Natural killer cell (primary cell): ENCODE results near the gene CAMK1. TPM values are rescaled to one million over a fixed set of nuclear protein-coding genes. Genes with fewer than 3 reads are reported as not detected.

ENCODE experiments used
- ATAC-seq, 3 donors: fragments of 150-1000 bp in 2 of 3; fragments of 200-7000 bp in 1 of 3; cut with Tn5 transposase; 1 replicate in 1 of 3; 2 replicates in 2 of 3; pipeline ENCODE4 v1.10.0; 2021; ENCODE audit warnings: mild to moderate bottlenecking in 2 of 3, moderate library complexity in 2 of 3
- DNase-seq, 2 donors: peaks; one replicate each; pipeline versions ENCODE4 v3.0.0 to v3.0.0-alpha.2; 2013 to 2021; ENCODE audit warnings: mixed read lengths in 1 of 2
- H3K27ac ChIP-seq: one replicate; pipeline ENCODE4 v1.5.1; 2013; ENCODE audit warnings: mild to moderate bottlenecking, low read length
- H3K27me3 ChIP-seq: one replicate; pipeline ENCODE4 v1.6.1; 2013; ENCODE audit warnings: low read length; ENCODE audit not compliant: control insufficient read depth, insufficient read depth
- H3K36me3 ChIP-seq: one replicate; pipeline ENCODE4 v1.6.1; 2013; ENCODE audit warnings: low read length; ENCODE audit not compliant: control insufficient read depth, insufficient read depth
- H3K4me1 ChIP-seq: one replicate; pipeline ENCODE4 v1.6.1; 2013; ENCODE audit warnings: low read length; ENCODE audit not compliant: control insufficient read depth, insufficient read depth
- H3K4me3 ChIP-seq: one replicate; pipeline ENCODE4 v1.5.1; 2013; ENCODE audit warnings: low read length
- H3K9me3 ChIP-seq: one replicate; pipeline ENCODE4 v1.6.1; 2013; ENCODE audit warnings: low read length; ENCODE audit not compliant: control insufficient read depth, insufficient read depth
- H3K27ac Mint-ChIP-seq, 2 donors: one replicate each; pipeline ENCODE4 v1.8.0; 2022; ENCODE audit warnings: mild to moderate bottlenecking in 2 of 2, mixed read lengths in 2 of 2, moderate library complexity in 1 of 2
- H3K27me3 Mint-ChIP-seq, 2 donors: one replicate each; pipeline ENCODE4 v1.8.0; 2022; ENCODE audit warnings: low read depth in 2 of 2, mixed read lengths in 2 of 2
- H3K36me3 Mint-ChIP-seq: one replicate; pipeline ENCODE4 v1.8.0; 2022; ENCODE audit warnings: mixed read lengths
- H3K4me1 Mint-ChIP-seq, 2 donors: one replicate each; pipeline ENCODE4 v1.8.0; 2022; ENCODE audit warnings: mixed read lengths in 2 of 2
- H3K4me3 Mint-ChIP-seq: one replicate; pipeline ENCODE4 v1.8.0; 2022; ENCODE audit warnings: mild to moderate bottlenecking, moderate library complexity, mixed read lengths
- H3K9me3 Mint-ChIP-seq, 2 donors: one replicate each; pipeline ENCODE4 v1.8.0; 2022; ENCODE audit warnings: mixed read lengths in 2 of 2
- WGBS: methylation state at CpG from one replicate; pipeline ENCODE4 v1.1.7; 2013; ENCODE audit warnings: missing lambda C conversion rate; ENCODE audit not compliant: insufficient coverage; 5-methylcytosine and 5-hydroxymethylcytosine counted together
- intact Hi-C: fragments of 100-400 bp; cut with micrococcal nuclease; formaldehyde crosslinking; loops from one replicate; pipeline ENCODE4 v1.14.2; 2022
- total RNA-seq, 4 donors: library from RNA; stranded (reverse); fragments of 120-200 nt in 1 of 4; gene quantifications; one replicate each; pipeline versions ENCODE4 v1.2.3 to v1.2.4, GENCODE V29; 2013 to 2022
- TF ChIP-seq, protein P1 (sequence below): fragments of 200-600 bp; IDR thresholded peaks from one replicate; pipeline ENCODE4 v1.8.0; 2022; ENCODE audit warnings: antibody characterized with exemption

The CAMK1 gene
- total RNA-seq, 3 donors from 2014 or later (not counting 1 experiment from before 2014, with no cell fraction given), result 7.4 to 20.4 (median 8.7) TPM

DNA sequence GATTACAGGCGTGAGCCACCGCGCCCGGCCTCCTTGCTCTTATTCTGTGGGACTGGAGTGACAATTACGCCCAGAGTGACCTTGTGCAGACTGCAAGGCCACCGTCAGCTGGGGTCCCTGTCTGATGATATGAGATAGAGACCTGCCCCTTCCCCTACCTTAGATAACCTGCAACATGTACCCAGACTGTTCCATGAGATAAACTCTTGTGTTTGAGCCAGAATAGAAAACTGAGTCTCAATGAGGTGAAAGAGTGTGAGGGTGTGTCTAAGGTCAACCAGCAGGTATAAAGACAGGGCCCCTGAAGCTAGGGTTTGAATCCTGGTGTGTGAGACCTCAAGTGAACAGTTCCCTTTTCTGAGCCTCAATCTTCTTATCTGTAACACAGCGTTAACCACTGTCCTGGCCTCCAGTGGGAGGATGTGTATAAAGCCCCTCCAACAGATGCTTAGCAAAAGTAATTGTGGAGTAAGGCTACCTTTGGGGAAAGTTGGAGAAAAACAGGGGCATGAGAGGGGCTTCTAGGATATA lies 16.5 kb upstream of the CAMK1 start:
- Mint-ChIP-seq H3K36me3 (peaks cover 21% of the 10 kb centered on the region), H3K27ac (no peak overlapping the region), H3K27me3 (no peaks in the 10 kb centered on the region), H3K9me3 (no peaks in the 10 kb centered on the region), H3K4me1 (peaks cover 40 to 54% of the 10 kb centered on the region in 2 donors), H3K4me3 (no peak overlapping the region)
- Histone ChIP-seq H3K4me3 (no peak overlapping the region), H3K27ac (no peak overlapping the region), H3K27me3 (no peaks in the 10 kb centered on the region), H3K36me3 (peaks cover 65% of the 10 kb centered on the region), H3K4me1 (peaks cover 15% of the 10 kb centered on the region), H3K9me3 (no peaks in the 10 kb centered on the region)
- DNase-seq (no peak), ATAC-seq (no peak)
- WGBS, result 92% methylated on average over 7 of the region's 7 CpGs
- intact Hi-C loops, result no loop called here
- TF ChIP-seq, protein P1, sequence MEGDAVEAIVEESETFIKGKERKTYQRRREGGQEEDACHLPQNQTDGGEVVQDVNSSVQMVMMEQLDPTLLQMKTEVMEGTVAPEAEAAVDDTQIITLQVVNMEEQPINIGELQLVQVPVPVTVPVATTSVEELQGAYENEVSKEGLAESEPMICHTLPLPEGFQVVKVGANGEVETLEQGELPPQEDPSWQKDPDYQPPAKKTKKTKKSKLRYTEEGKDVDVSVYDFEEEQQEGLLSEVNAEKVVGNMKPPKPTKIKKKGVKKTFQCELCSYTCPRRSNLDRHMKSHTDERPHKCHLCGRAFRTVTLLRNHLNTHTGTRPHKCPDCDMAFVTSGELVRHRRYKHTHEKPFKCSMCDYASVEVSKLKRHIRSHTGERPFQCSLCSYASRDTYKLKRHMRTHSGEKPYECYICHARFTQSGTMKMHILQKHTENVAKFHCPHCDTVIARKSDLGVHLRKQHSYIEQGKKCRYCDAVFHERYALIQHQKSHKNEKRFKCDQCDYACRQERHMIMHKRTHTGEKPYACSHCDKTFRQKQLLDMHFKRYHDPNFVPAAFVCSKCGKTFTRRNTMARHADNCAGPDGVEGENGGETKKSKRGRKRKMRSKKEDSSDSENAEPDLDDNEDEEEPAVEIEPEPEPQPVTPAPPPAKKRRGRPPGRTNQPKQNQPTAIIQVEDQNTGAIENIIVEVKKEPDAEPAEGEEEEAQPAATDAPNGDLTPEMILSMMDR, result no peak

- no peaks in the 10 kb centered on the region for H3K9me3 ChIP-seq
- no peak overlapping the region for H3K4me3 Mint-ChIP-seq
Observed at GRCh38 chr3:9785602-9786001, 15.9 kb upstream of the CAMK1 start.

DNA sequence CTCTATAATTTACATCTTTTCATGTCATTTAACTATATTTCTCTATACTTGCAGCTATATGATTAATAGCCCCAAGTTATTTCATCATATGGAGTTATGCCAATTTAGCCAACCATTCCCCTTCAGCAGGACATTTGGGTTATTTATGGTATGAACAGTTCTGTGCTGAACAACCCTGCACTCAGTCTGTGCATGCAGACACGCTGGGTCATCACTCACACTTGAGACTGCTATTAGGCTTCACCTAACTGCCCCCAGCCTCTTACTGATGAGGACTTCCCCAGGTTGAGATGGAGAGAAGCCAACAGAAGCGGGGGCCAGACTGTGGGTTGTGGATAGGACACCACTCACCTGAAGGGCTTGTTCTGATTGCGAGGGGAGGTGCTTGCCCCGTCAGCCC lies 15.2 kb upstream of the CAMK1 start:
- ATAC-seq (no peak), DNase-seq (no peak)
- Mint-ChIP-seq H3K27me3 (no peaks in the 10 kb centered on the region), H3K27ac (no peak overlapping the region), H3K4me1 (peaks cover 38 to 54% of the 10 kb centered on the region in 2 donors), H3K9me3 (no peaks in the 10 kb centered on the region), H3K36me3 (peaks cover 21% of the 10 kb centered on the region), H3K4me3 (no peak overlapping the region)
- Histone ChIP-seq H3K27me3 (no peaks in the 10 kb centered on the region), H3K4me1 (peaks cover 25% of the 10 kb centered on the region), H3K36me3 (peaks cover 58% of the 10 kb centered on the region), H3K27ac (no peak overlapping the region), H3K9me3 (no peaks in the 10 kb centered on the region), H3K4me3 (no peak overlapping the region)
- TF ChIP-seq, protein P1, result no peak
- 95% methylated on average over 2 of the region's 4 CpGs for WGBS
- intact Hi-C loops, result no loop called here

More at GRCh38 chr3:9785602-9786001, 15.9 kb upstream of the CAMK1 start:
- WGBS, result 92% methylated on average over 7 of the region's 7 CpGs
- H3K27me3 Mint-ChIP-seq, result no peaks in the 10 kb centered on the region
- intact Hi-C loops, result no loop called here
- Histone ChIP-seq H3K36me3 (peaks cover 64% of the 10 kb centered on the region), H3K27me3 (no peaks in the 10 kb centered on the region), H3K4me3 (no peak overlapping the region), H3K27ac (no peak overlapping the region), H3K4me1 (peaks cover 19% of the 10 kb centered on the region)
- H3K27ac Mint-ChIP-seq, result no peak overlapping the region
- ATAC-seq (no peak), DNase-seq (no peak)
- H3K36me3 Mint-ChIP-seq, result peaks cover 21% of the 10 kb centered on the region
- TF ChIP-seq, protein P1, result no peak
- H3K9me3 Mint-ChIP-seq, result no peaks in the 10 kb centered on the region
- peaks cover 38 to 54% of the 10 kb centered on the region in 2 donors for H3K4me1 Mint-ChIP-seq

- H3K27ac Mint-ChIP-seq, result no peak overlapping the region
- ATAC-seq (no peak), DNase-seq (no peak)
- intact Hi-C loops, result no loop called here
- H3K4me3 ChIP-seq, result no peak overlapping the region
- H3K4me3 Mint-ChIP-seq, result no peak overlapping the region
- peaks cover 21% of the 10 kb centered on the region for H3K36me3 Mint-ChIP-seq
- TF ChIP-seq, protein P1, result no peak
- H3K9me3 Mint-ChIP-seq, result no peaks in the 10 kb centered on the region
- peaks cover 46 to 57% of the 10 kb centered on the region in 2 donors for H3K4me1 Mint-ChIP-seq
- WGBS, result 94% methylated on average over 14 of the region's 14 CpGs
- no peaks in the 10 kb centered on the region for H3K9me3 ChIP-seq
- no peak overlapping the region for H3K27ac ChIP-seq
- H3K27me3 Mint-ChIP-seq, result no peaks in the 10 kb centered on the region
- H3K36me3 ChIP-seq, result peaks cover 48% of the 10 kb centered on the region
- peaks cover 35% of the 10 kb centered on the region for H3K4me1 ChIP-seq
- H3K27me3 ChIP-seq, result no peaks in the 10 kb centered on the region
Observed at GRCh38 chr3:9783954-9784353, 14.2 kb upstream of the CAMK1 start.
